ENCODE measurements around the gene SYN1.

DNA sequence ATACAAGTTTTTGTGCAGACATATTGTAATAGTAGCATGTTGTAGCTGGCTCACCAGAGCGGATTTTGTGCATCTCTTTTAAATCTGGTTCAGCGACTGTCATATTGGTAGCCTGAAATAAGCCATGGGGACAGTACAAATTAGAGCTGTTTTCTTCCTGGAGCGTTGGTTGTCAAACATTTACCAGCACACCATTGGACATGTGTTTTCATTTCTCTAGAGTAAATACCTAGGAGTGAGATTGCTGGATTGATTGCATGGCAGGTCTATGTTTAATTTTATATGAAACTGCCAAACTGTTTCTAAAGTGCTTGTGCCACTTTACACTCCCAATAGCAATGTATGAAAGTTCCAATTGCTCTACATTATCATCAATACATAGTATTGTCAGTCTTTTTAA is 61.2 kb downstream of the SYN1 start:
- peak; percentile 43 for TF ChIP-seq POLR2AphosphoS5 (IDR thresholded peaks at IDR 0.05)
- TF ChIP-seq, protein P1, sequence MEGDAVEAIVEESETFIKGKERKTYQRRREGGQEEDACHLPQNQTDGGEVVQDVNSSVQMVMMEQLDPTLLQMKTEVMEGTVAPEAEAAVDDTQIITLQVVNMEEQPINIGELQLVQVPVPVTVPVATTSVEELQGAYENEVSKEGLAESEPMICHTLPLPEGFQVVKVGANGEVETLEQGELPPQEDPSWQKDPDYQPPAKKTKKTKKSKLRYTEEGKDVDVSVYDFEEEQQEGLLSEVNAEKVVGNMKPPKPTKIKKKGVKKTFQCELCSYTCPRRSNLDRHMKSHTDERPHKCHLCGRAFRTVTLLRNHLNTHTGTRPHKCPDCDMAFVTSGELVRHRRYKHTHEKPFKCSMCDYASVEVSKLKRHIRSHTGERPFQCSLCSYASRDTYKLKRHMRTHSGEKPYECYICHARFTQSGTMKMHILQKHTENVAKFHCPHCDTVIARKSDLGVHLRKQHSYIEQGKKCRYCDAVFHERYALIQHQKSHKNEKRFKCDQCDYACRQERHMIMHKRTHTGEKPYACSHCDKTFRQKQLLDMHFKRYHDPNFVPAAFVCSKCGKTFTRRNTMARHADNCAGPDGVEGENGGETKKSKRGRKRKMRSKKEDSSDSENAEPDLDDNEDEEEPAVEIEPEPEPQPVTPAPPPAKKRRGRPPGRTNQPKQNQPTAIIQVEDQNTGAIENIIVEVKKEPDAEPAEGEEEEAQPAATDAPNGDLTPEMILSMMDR (IDR thresholded peaks at IDR 0.05): no peak
